Brain microvascular endothelial cell (primary cell): ENCODE measurements around the gene ATG2A.

Experiments used
- DNase-seq: peaks from one replicate; pipeline ENCODE4 v3.0.0-alpha.2; 2020
- H3K27ac ChIP-seq: fragments of 250-450 bp; sonication (Bioruptor Pico); 2 replicates; pipeline ENCODE4 v1.5.1; 2020; ENCODE audit warnings: mild to moderate bottlenecking, moderate library complexity
- H3K27me3 ChIP-seq: fragments of 250-450 bp; sonication (Bioruptor Pico); replicated peaks from 2 replicates; pipeline ENCODE4 v1.5.1; 2020; ENCODE audit warnings: mild to moderate bottlenecking
- H3K36me3 ChIP-seq: fragments of 250-450 bp; sonication (Bioruptor Pico); replicated peaks from 2 replicates; pipeline ENCODE4 v1.5.1; 2020; ENCODE audit warnings: mild to moderate bottlenecking
- H3K4me3 ChIP-seq: 2 replicates; pipeline ENCODE4 v1.5.1; 2011; ENCODE audit warnings: low read depth, mild to moderate bottlenecking, control low read depth, low read length, moderate library complexity
- CTCF ChIP-seq: IDR thresholded peaks from 2 replicates; pipeline ENCODE4 v1.5.1; 2011; ENCODE audit warnings: low read depth, mild to moderate bottlenecking, moderate library complexity, low read length, control low read depth, inconsistent platforms; ENCODE audit errors: missing control alignments
- in situ Hi-C: cut with HindIII; loops from 2 replicates; pipeline ENCODE4 v1.10.0; 2017; ENCODE audit warnings: low sequenced_read_pairs, low pct_ligation_motif_present

ATG2A gene

GRCh38 chr11:64918017-64918416 lies 1.0 kb upstream of the ATG2A start:
- Histone ChIP-seq H3K27ac (peak overlapping the region; percentile 37), H3K36me3 (peaks cover 8% of the 10 kb centered on the region), H3K4me3 (peak overlapping the region; percentile 58), H3K27me3 (no peaks in the 10 kb centered on the region)
- peak; percentile 43 for DNase-seq
- peak; percentile 55 for TF ChIP-seq CTCF
- in situ Hi-C loops = no loop called here

- Histone ChIP-seq H3K36me3 (peaks cover 12% of the 10 kb centered on the region), H3K4me3 (peak overlapping the region; percentile 58), H3K27ac (peak overlapping the region; percentile 37), H3K27me3 (no peaks in the 10 kb centered on the region)
- TF ChIP-seq CTCF = no peak
- no peak for DNase-seq
- in situ Hi-C loops = no loop called here
Observed at GRCh38 chr11:64917663-64917995, 620 bp upstream of the ATG2A start.

GRCh38 chr11:64916040-64916774 lies 802 bp downstream of the ATG2A start:
- in situ Hi-C loops = no loop called here
- Histone ChIP-seq H3K27ac (peak overlapping the region; percentile 51), H3K27me3 (no peaks in the 10 kb centered on the region), H3K36me3 (peaks cover 24% of the 10 kb centered on the region), H3K4me3 (peak overlapping the region; percentile 91)
- no peak for TF ChIP-seq CTCF
- DNase-seq = no peak

- H3K36me3 ChIP-seq = peaks cover 32% of the 10 kb centered on the region
- H3K27ac ChIP-seq = no peak overlapping the region
- H3K4me3 ChIP-seq = peak overlapping the region; percentile 91
- no peak for DNase-seq
- in situ Hi-C loops = no loop called here
- TF ChIP-seq CTCF = no peak
- no peaks in the 10 kb centered on the region for H3K27me3 ChIP-seq
Observed at GRCh38 chr11:64915376-64915887, 1.6 kb downstream of the ATG2A start.

GRCh38 chr11:64914123-64914522 lies 2.9 kb downstream of the ATG2A start:
- DNase-seq = no peak
- no peak overlapping the region for H3K4me3 ChIP-seq
- TF ChIP-seq CTCF = no peak
- H3K27me3 ChIP-seq = no peaks in the 10 kb centered on the region
- H3K27ac ChIP-seq = no peak overlapping the region
- peaks cover 38% of the 10 kb centered on the region for H3K36me3 ChIP-seq
- in situ Hi-C loops = no loop called here
